HG02885 (cell line): ENCODE data around the gene ZNF234.
"Not testable (repeated sequence)": the region's sequence is repeated elsewhere in the genome, so short reads cannot be mapped to it uniquely, and the experiment has no call there.

Experiments
- ATAC-seq: cut with Tn5 transposase; IDR thresholded peaks from one replicate; pipeline ENCODE4 v1.9.1; 2021; ENCODE audit warnings: mild to moderate bottlenecking; ENCODE audit not compliant: unreplicated experiment, poor library complexity

Gene ZNF234

GRCh38 chr19:44176590-44176989 lies 35.2 kb downstream of the ZNF234 start:
- no peak for ATAC-seq

GRCh38 chr19:44180968-44181367 lies 39.6 kb downstream of the ZNF234 start:
- no peak for ATAC-seq

- no peak for ATAC-seq
Measured at GRCh38 chr19:44182145-44182544, 40.8 kb downstream of the ZNF234 start.

GRCh38 chr19:44190020-44190419 lies 48.7 kb downstream of the ZNF234 start:
- ATAC-seq = no peak

- no peak for ATAC-seq
Measured at GRCh38 chr19:44192127-44192526, 50.8 kb downstream of the ZNF234 start.

GRCh38 chr19:44196772-44197171 lies 55.4 kb downstream of the ZNF234 start:
- ATAC-seq = no peak

- no peak for ATAC-seq
Measured at GRCh38 chr19:44202470-44202869, 61.1 kb downstream of the ZNF234 start.

GRCh38 chr19:44202974-44203373 lies 61.6 kb downstream of the ZNF234 start:
- ATAC-seq = no peak

- not testable (repeated sequence) for ATAC-seq
Measured at GRCh38 chr19:44203877-44204276, 62.5 kb downstream of the ZNF234 start.

GRCh38 chr19:44204772-44205171 lies 63.4 kb downstream of the ZNF234 start:
- ATAC-seq = no peak

GRCh38 chr19:44207126-44207803 lies 65.9 kb downstream of the ZNF234 start:
- ATAC-seq = peak; percentile 94
